Measurements from ENCODE around the gene SMKR1.
A peak's percentile ranks its signal among the peaks of the same experiment; 100 is the strongest.
"Not testable (repeated sequence)": the region's sequence is repeated elsewhere in the genome, so short reads cannot be mapped to it uniquely, and the experiment has no call there.

SMKR1 gene

DNA sequence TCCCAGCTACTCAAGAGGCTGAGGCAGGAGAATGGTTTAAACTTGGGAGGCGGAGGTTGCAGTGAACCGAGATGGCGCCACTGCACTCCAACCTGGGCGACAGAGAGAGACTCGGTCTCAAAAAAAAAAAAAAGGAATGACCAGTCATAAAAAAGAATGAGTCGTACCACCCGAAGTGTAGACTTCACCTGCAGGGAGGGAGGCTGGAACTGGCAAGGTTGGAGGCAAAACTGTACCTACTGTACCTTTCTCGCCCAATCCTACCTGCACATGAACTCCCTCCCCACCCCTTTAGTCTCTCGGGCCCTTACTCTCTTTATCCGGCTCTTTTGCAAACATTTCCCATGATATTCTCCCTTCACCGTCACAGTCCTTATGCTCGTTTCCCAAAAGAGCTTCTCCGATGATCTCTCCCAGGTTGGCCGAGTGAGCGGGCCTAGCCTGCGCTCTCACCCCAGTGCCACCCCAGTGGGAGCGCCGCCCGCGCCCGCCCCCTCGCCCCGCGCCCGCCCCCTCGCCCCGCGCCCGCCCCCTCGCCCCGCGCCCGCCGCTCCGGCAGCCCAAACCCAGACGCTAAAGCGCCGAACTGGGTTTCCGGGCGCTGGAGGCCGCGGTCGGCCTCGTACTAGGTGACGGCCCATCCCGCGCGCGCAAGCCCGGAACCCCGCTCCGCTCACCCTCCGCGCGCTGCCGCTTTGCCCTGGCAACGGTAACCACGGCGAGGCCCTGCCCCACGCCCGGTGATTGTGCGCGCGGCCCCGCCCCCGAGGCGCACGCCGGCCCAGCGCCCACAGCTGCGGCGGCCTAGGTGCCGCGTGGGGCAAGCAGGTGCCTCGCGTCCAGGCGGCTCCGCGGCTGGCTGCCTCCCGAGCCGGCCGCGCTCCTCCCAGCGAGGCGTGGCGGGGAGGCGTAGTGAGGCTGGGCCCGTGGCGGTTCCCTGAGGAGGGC is at the start of gene SMKR1:
Gene SMKR1, plus strand, starts transcription at position 772 of the 948 bp plus-strand sequence. CDS start 294 bp downstream, outside the sequence.
- peak; percentile 81 to 91 (median 88) for DNase-seq (ENCODE audit: low read depth in 3 of 3)

DNA sequence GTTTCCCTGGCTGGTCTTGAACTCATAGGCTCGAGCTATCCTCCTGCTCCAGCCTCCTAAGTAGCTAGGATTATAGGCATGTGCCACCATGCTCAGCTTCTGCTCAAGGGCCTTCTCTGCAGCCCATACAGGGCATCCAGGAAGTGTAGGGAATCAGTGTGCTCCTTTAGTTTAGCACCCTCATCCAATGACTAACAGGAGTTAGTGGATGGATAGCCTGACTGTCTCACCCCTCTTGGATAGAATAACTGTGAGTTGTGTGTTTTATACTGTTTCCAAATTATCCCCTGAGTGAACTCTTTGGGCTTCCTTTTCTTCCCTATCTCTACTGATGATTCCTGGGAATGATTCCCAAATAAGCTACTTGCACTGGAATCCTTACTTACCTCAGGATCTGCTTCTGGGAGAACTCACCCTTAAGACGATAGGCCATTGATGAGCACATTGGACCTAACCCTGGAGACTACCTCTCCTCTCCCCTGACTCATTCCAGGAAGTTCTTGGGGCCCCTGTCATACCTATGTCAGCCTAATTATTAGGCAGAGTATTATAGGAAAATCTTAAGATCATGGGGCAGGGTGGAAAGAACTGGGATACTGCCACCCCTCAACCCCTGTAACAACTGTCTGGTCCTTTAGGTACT is 49.6 kb upstream of the SMKR1 start:
- DNase-seq (ENCODE audit: low read depth in 3 of 3): no peak

DNA sequence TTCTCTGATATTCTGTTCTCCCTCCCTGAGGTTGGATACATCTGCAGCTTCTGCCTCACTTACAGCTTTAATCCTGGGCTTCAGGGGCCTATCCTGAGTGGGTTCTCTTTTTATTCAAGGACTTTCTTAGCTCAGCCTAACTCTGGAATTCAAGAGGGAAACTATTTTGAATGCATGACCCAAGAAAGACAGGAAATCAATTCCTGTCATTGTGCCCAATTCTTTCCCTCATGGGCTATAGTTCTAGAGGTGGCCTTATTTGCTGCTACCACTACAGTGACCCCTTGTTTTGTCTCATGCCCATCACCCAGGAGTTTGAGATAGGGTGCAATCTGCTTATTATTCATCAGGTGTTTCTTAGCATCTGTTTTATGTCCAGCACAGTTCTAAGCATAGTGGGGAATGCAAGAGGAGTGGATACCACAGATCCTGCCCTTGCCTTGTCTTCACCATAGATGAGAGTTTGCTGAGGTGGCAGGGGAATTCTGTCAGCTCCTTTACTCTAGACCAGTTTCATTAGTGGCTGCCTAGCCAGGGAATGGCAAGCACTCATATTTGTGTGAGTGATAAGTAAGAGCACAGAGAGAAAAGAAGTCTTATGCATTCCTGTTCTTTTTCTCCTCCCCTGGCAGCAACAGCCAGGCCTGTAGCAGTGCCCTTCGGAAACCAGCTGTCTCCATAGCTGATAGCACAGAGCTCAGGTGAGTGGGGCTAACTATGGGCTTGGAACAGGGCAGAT is 48.7 kb upstream of the SMKR1 start:
- DNase-seq (ENCODE audit: low read depth in 3 of 3): no peak

DNA sequence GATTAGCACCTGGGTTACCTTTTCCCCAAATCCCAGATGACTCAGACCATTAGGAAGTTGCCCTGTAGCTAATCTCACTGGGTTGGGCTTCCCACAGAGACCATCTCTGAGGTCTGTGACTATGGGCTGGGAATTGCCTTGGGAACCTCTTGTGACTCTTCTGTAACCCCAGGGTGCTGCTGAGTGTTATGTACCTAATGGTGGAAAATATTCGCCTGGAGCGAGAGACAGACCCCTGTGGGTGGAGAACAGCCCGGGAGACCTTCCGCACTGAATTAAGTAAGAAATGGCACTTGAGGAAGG is 48.1 kb upstream of the SMKR1 start:
- DNase-seq (ENCODE audit: low read depth in 3 of 3): no peak

DNA sequence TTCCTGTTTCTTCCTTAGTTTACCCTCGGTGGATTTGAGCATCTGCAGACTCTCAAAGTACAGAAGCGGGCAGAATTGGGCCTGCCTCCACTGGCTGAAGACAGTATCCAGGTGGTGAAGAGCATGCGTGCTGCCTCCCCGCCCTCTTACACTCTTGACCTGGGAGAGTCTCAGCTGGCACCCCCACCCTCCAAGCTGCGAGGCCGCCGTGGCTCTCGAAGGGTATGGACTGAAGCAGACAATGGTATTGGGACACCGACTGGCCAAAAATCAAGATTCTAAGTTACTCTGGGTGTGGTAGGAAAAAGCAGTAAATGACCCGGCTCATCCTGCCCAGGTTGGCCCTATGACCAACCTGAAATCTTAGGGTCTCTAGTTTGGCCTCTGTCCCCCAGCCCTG is 45.9 kb upstream of the SMKR1 start:
- no peak for DNase-seq (ENCODE audit: low read depth in 3 of 3)

DNA sequence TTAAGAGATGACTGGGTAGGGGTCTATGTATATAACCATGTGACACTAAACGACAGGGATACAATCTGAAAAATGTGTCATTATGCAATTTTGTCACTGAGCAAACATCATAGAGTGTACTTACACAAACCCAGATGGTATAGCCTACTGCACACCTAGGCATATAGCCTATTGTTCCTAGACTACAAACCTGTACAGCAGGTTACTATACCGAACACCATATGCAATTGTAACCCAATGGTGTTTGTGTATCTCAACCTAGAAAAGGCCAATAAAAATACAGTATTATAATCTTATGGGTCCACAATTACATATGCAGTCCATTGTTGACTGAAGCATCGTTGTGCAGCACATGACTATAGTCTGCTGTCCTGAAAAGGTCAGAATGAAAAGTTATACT is 45.2 kb upstream of the SMKR1 start:
- no peak for DNase-seq (ENCODE audit: low read depth in 3 of 3)

DNA sequence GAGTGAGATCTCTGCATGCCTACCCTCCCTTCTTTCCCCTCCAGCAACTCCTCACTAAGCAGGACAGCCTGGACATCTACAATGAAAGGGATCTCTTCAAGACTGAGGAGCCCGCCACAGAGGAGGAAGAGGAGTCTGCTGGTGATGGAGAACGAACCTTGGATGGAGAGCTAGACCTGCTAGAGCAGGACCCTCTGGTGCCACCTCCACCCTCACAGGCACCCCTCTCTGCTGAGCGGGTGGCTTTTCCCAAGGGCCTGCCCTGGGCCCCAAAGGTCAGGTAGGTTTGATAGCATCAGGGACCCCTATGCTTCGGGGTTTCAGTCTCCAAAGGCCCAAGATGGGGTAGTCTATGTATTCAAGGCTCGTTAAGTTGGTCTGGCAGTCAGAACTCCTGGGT is 44.2 kb upstream of the SMKR1 start:
- no peak for DNase-seq (ENCODE audit: low read depth in 3 of 3)

DNA sequence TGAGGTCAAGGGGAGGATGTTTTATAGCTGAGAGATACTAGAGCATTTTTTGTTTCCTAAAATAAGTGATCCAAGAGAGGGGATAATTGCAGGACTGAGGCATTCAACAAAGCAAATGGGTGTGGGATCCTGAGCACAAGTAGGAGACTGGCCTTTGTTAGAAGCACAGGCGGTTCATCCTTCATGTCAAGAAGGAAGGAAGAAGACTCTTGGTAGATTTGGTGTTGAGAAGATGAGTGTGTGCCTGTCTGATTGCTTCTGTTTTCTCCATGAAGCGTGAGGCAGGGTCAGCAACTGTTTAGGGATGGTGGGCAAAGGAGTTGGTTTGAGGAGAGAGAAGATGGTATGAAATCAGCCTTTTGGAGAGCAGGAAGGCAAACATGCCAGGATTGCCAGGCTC is 40.5 kb upstream of the SMKR1 start:
- no peak for DNase-seq (ENCODE audit: low read depth in 3 of 3)

DNA sequence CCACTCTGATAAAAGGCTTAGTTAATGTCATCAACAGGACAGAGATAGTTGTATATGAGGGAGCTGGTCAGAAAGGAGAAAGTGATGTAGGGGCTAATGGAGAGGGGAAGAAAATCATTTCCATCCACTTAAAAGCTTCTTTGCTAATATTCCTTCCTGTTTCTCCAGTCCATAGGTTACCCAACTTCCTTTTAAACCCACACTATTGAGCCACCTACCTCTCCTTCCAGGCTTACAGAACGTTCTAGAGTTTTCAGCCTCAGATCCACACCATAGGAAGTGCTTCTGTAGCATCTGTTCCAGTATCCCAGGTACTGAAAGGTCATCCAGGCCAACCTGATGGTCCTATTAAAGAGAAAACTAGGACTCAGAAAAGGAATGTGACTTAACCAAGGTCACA is 39.9 kb upstream of the SMKR1 start:
- DNase-seq (ENCODE audit: low read depth in 3 of 3): no peak

DNA sequence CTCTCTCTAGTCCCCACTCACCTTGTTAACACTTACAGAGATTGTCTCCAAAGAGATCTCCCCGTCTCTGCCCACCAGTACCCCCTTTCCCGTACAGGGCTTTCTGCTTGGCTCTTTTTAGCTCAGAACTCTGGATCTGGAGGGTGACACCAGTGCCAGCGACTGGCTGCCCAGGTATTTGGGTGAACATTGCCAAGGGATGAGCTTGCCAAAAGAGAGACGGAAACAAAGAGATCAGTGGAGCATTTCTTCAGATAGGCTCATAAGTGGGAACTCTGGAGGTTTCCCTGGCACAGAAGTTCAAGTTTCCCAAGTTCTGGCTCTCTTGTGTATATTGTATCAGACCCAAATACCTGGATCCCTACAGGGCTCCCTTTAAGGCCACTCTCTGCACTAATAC is 38.1 kb upstream of the SMKR1 start:
- no peak for DNase-seq (ENCODE audit: low read depth in 3 of 3)

DNA sequence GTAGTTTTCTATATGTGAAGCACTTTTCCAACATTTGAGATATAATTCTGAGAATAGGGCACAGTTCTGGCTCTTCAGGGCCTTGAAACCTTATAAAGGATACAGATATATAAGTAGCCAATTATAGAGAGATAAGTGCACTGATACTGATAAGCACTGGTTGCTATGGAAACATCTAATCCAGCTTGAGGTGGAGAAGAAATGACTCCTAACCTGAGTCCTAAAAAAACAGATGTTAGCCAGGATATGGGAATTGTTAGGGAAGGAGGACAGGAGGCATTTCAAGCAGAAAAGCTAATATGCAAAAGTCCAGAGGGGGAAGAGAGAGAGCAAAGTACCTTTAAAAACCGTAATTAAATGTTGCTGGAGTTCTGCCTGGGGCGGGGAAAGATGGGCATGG is 37.3 kb upstream of the SMKR1 start:
- DNase-seq (ENCODE audit: low read depth in 3 of 3): no peak

DNA sequence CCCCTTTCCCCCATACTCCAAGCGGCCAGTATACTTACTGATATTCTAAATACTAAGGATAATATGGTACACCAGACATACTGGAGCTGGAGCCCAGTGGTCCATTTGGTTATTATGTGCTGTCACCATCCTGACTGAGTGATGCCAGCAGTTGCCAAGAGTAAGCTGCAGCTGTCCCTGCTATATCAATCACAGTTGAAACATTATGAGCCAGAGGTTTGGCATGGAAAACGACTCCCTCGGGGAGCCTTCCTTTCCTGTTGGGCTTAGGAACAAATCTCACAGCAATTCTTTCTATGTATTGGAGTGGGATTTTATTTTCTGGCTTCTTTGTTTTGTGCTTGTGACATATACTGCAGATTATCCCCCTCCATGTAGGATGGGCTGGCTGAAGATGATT is 35.5 kb upstream of the SMKR1 start:
- no peak for DNase-seq (ENCODE audit: low read depth in 3 of 3)

DNA sequence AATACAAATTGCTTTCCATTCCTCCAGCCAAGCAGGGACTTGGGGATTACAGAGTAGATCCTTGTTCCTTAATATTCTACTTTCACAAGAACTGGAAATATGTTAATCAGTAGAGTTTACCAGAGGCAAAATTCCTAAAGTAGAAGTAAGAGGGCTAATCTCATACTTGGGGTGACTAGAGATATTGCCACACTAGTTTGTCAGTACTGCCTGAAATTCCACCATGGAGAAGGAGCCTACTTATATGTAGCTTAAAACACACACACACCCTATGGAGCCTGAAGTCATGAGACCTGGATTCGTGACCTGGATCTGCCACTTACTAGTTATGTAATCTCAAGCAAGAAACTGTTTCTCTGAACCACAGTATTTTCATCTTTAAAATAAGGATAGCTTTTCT is 34.2 kb upstream of the SMKR1 start:
- DNase-seq (ENCODE audit: low read depth in 3 of 3): no peak

DNA sequence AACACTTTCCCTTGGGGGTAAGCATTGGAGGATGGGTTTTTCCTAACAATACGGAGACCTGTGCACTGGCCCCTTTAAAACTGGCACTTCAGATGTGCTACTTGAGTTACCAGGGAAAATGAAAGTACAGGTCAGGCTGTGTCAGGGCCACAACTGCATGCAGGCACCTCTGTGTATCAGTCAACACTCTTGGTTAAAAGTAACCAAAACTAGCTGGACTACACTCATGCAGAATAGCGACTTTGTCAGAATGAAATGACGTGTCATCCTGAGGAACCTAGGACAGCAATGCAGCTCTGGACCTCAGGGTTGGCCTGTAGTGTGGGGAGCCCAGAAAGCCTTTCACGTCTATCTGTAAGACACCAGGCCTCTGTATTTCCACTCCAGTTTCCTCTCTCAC is 33.8 kb upstream of the SMKR1 start:
- DNase-seq (ENCODE audit: low read depth in 3 of 3): no peak

DNA sequence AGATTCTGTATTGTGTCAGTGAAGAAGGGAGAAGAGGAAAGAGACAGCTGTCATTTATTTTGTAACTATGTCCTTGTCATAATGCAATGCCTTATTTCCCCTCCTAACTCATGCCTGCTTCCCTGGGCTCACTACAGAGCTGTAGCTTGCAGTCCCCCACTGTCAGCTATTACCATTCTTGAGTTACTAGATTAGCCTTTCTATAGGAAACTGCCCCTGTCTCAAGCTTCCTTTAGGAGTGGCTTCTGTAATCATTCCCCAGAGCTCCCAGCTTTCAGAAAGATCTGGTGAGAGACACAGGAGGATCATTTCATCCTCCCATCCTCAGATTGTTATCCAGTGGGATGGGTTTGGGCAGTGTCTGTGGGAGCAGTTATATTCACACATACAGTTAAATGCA is 32.4 kb upstream of the SMKR1 start:
- DNase-seq (ENCODE audit: low read depth in 3 of 3): no peak

DNA sequence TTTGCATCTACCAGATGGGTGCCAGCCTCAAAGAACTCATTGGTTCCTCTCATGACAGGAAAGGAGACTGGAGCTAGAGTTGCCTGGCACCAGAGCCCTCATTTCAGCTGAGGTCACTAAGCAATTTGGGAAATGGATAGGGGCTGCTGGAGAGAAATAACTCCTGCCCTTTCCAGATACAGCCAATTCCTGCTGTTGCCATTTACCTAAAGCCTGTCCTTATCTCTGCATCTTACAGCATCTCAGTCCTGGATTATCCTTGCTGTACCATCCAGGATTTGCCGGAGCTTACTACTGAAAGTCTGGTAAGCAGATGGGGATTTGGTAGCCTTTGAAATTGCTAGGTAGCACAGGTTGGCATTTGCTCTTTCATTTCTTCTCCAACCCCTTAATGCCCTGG is 31.9 kb upstream of the SMKR1 start:
- no peak for DNase-seq (ENCODE audit: low read depth in 3 of 3)

DNA sequence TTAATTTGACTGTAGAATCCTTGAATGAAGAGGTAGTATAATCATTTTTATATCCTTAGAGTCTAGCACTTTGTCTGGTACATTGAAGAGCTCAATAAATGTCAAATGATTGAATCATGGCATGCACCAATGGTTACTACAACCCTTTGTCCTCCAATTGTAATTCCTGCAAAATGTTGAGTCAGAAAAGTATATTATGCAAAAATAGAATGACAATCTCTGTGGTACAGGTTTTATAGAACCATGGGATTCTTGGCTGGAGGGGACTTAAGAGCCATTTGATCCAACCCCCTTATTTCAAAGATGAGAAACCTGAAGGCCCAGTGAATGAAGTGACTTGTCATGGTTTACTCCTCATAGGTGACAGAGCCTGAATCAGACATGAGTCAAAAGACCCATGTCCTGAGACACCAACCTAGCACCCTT is 30.9 kb upstream of the SMKR1 start:
- DNase-seq (ENCODE audit: low read depth in 3 of 3): no peak

DNA sequence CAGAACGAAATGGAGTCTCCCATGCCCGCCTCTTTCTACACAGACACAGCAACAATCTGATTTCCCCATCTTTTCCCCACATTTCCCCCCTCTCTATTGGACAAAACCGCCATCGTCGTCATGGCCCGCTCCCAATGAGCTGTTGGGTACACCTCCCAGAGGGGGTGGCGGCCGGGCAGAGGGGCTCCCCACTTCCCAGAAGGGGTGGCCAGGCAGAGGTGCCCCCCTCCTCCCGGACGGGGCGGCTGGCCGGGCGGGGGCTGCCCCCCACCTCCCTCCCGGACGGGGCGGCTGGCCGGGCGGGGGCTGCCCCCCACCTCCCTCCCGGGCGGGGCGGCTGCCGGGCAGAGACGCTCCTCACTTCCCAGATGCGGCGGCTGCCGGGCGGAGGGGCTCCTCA is 26.4 kb upstream of the SMKR1 start:
- not testable (repeated sequence) for DNase-seq (ENCODE audit: low read depth in 3 of 3)

DNA sequence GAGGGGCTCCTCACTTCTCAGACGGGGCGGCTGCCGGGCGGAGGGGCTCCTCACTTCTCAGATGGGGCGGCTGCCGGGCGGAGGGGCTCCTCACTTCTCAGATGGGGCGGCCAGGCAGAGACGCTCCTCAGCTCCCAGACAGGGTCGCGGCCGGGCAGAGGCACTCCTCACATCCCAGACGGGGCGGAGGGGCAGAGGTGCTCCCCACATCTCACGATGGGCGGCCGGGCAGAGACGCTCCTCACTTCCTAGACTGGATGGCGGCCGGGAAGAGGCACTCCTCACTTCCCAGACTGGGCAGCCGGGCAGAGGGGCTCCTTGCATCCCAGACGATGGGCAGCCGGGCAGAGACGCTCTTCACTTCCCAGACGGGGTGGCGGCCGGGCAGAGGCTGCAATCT is 25.9 kb upstream of the SMKR1 start:
- not testable (repeated sequence) for DNase-seq (ENCODE audit: low read depth in 3 of 3)

DNA sequence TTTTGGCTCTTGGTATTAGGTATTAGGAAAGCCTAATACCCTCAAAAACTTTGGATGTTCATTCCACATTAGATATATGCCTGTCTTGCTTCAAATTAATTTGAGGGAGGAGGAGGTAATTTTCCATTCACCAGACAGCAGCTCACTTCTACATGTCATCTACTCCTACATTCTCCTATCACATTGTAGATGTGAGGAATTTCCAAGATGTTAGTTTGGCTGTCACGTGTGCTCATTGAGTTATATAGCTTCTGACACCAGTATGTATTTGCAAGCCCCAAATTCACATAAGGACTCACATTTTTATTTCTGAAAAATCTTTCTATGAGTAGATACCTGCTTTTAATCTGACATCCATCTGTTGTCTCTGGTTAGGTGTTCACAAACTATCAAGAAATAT is 22.5 kb upstream of the SMKR1 start:
- no peak for DNase-seq (ENCODE audit: low read depth in 3 of 3)

DNA sequence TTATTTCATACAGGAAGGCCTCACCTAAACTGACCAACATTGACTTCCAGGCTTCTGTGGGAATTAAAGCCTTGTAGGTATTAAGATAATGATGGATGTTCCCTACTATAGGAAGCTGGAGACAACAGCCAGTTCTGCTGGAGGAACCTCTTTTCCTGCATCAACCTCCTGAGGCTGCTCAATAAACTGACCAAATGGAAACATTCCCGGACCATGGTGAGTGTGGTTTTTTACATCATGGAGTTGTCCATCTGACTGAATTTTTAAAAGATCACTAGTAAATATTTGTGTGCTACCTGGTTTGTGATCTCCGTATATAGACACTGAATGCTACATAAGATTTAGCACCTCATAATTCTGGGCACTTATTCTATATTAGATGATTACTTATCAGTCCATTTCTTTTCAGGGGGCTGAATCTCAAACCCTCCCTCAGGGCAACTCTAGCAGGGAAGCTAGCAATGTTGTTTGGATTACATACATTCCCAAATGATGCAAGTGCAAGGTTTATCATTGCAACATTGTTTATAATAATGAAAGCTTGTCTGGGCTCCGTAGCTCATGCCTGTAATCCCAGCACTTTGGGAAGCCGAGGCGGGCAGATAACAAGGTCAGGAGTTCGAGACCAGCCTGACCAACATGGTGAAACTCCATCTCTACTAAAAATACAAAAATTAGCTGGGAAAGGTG is 21.5 kb upstream of the SMKR1 start:
- no peak for DNase-seq (ENCODE audit: low read depth in 3 of 3)

DNA sequence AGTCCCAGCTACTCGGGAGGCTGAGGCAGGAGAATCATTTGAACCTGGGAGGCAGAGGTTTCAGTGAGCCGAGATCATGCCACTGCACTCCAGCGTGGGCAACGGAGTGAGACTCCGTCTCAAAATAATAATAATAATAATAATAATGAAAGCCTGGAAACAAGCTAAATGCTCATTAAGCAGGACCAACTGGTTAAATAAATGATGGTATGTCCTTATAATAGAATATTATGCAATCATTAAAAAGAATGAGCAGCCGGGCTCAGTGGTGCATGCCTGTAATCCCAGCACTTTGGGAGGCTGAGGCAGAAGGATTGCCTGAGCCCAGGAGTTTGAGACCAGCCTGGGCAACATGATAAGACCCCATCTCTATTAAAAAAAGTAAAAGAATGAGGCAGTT is 21.0 kb upstream of the SMKR1 start:
- DNase-seq (ENCODE audit: low read depth in 3 of 3): not testable (repeated sequence)

All from stimulated activated CD4-positive, alpha-beta T cell treated with anti-CD3 and anti-CD28 coated beads, TNF-alpha, amount 100 ng/mL, for 4 hours (primary cell).